22Rv1 (cell line): Measurements from ENCODE around the gene MUC7.

Experiments
- CTCF ChIP-seq: fragments of 450-650 bp; IDR thresholded peaks from 2 replicates; pipeline ENCODE4 v1.5.1; 2017; ENCODE audit warnings: mild to moderate bottlenecking
- ZFX ChIP-seq: fragments of 450-650 bp; IDR thresholded peaks from 2 replicates; pipeline ENCODE4 v1.6.1; 2017; ENCODE audit warnings: antibody characterized with exemption, borderline replicate concordance

GRCh38 chr4:70522626-70523025 lies 50.6 kb downstream of the MUC7 start:
- no peak for TF ChIP-seq CTCF
- TF ChIP-seq ZFX = no peak
